ENCODE data around the gene PNMA5.

GRCh38 chrX:152993933-152994332 is at the start of gene PNMA5:
- TF ChIP-seq CTCF (optimal IDR thresholded peaks at IDR 0.05 in 1 of 3, IDR thresholded peaks at IDR 0.05 in 1 of 3, conservative IDR thresholded peaks at IDR 0.05 in 1 of 3; ENCODE audit: extremely low read depth in 1 of 3, insufficient read depth in 2 of 3, low read length in 3 of 3) (no peak), EZH2 (IDR thresholded peaks at IDR 0.05; ENCODE audit: low read length) (no peak)
